Measurements from ENCODE around the gene KPNB1. TPM values are rescaled to one million over a fixed set of nuclear protein-coding genes. Genes with fewer than 3 reads are reported as not detected.

KPNB1 gene
- polyA plus RNA-seq, 1 donor from 2014 or later = 28.4 TPM

DNA sequence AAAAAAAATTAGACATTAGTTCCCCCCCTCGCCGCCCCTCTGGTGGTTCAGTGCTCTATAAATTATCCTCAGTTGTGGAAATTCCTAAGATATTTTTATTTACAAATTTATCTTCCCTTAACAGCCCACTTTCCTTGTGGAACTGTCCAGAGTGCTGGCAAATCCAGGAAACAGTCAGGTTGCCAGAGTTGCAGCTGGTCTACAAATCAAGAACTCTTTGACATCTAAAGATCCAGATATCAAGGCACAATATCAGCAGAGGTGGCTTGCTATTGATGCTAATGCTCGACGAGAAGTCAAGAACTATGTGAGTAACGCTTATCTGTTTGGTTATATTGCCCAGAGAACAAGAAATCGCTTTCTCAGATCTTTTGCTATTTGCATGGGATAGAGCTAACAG is 2.9 kb downstream of the KPNB1 start:
- Mint-ChIP-seq H3K36me3 (no peaks in the 10 kb centered on the region), H3K27me3 (no peaks in the 10 kb centered on the region), H3K4me1 (peaks cover 34 to 46% (median 46%) of the 10 kb centered on the region in 3 donors), H3K9me3 (no peaks in the 10 kb centered on the region), H3K27ac (peak overlapping the region in 1 of 3 donors; percentile 83), H3K4me3 (peak overlapping the region in 3 of 4 donors; percentile 28 to 96 (median 66))

DNA sequence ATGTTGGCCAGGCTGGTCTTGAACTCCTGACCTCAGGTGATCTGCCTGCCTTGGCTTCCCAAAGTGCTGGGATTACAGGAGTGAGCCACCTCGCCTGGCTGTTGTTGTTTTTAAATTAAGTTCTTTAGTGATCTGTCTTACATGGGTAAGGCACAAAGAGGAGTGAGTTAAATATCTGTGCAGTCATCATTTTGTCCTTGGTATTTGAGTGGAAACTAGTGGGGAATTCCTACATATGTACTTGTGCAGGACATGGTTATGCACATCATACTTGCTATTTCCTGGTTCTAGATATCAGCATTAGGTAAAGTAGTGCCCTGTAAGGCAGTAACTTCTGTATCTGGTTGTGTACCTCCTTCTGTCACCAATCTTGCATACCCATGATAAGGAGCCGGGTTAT is 3.7 kb downstream of the KPNB1 start:
- no peaks in the 10 kb centered on the region for H3K27me3 Mint-ChIP-seq
- H3K4me3 Mint-ChIP-seq = peak overlapping the region in 1 of 4 donors; percentile 61
- H3K4me1 Mint-ChIP-seq = peaks cover 37 to 49% (median 48%) of the 10 kb centered on the region in 3 donors
- H3K9me3 Mint-ChIP-seq = no peaks in the 10 kb centered on the region
- no peak overlapping the region for H3K27ac Mint-ChIP-seq
- no peaks in the 10 kb centered on the region for H3K36me3 Mint-ChIP-seq

DNA sequence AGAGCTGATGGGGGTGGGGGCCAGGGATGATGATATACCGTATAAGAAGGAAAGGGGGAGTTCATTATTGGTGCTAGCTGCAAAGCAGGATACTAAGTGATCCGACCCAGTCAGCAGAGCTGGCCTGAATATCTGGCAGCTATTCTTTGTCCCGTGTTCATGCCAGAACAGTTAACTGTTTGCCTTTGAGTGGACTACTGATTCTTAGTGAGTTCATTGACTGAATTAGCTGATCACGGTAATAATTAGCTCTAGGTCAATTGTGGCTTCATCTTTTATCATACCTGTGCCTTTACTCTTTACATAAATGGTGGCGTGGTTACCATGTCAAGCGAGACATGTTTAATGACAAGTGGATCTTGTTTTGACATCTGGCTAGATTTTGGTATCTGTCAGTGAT is 5.3 kb downstream of the KPNB1 start:
- peak overlapping the region in 1 of 4 donors; percentile 22 for H3K4me3 Mint-ChIP-seq
- H3K27ac Mint-ChIP-seq = peak overlapping the region; percentile 31 to 47 (median 35)
- no peaks in the 10 kb centered on the region for H3K9me3 Mint-ChIP-seq
- H3K4me1 Mint-ChIP-seq = peaks cover 39 to 49% (median 45%) of the 10 kb centered on the region in 3 donors
- no peaks in the 10 kb centered on the region for H3K36me3 Mint-ChIP-seq
- H3K27me3 Mint-ChIP-seq = no peaks in the 10 kb centered on the region

DNA sequence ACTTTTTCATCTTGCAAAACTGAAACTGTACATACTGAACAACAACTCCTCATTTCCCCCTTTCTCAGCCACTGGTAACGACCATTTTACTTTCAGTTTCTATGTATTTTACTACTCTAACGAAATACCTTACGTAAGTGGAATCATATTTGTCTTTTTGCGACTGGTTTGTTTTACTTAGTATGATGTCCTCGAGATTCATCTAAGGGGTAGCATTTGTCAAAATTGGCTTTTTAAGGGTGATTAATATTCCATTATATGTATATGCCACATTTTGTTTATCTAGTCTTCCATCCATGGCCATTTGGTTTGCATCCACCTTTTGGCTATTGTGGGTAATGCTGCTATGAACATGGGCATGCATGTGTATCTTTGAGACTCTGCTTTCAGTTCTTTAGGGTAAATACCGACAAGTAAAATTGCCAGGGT is 10.4 kb downstream of the KPNB1 start:
- Mint-ChIP-seq H3K4me1 (peaks cover 27 to 37% (median 31%) of the 10 kb centered on the region in 3 donors), H3K4me3 (peak overlapping the region; percentile 70 to 79 (median 72)), H3K27ac (peak overlapping the region; percentile 23 to 95 (median 75)), H3K36me3 (no peaks in the 10 kb centered on the region), H3K27me3 (no peaks in the 10 kb centered on the region), H3K9me3 (no peaks in the 10 kb centered on the region)

DNA sequence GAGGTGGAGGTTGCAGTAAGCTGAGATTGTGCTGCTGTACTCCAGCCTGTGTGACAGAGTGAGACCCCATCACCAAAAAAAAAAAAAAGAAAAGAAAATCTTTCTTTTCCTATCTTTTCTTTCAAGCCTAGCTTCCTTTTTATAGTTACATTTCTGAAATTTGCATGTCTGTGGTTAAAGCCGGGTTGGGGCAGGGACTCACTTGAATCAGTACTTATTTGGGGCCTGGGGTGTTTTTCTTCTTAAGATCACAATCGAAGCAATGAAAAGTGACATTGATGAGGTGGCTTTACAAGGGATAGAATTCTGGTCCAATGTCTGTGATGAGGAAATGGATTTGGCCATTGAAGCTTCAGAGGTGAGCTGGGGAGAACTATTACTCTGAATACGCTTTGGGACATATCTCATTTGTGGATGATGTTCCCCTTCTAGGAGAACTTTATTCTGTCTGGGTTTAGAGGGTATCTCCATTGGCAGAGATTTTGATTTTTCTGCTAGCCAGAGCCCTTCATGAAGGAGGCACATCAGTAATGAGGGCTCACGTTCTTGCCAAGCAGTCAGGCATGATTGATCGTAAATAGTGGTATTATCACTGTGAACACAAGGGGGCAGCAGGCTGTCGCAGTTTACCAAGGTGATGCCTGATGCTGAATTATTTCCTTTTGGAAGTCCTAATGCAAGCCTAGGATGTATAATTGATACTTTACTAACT is 14.3 kb downstream of the KPNB1 start:
- peak overlapping the region; percentile 62 to 83 (median 71) for H3K4me3 Mint-ChIP-seq
- H3K4me1 Mint-ChIP-seq = peaks cover 13 to 21% (median 18%) of the 10 kb centered on the region in 3 donors
- peaks cover 6% of the 10 kb centered on the region for H3K36me3 Mint-ChIP-seq
- H3K27me3 Mint-ChIP-seq = no peaks in the 10 kb centered on the region
- peak overlapping the region; percentile 14 to 94 (median 80) for H3K27ac Mint-ChIP-seq
- no peaks in the 10 kb centered on the region for H3K9me3 Mint-ChIP-seq

DNA sequence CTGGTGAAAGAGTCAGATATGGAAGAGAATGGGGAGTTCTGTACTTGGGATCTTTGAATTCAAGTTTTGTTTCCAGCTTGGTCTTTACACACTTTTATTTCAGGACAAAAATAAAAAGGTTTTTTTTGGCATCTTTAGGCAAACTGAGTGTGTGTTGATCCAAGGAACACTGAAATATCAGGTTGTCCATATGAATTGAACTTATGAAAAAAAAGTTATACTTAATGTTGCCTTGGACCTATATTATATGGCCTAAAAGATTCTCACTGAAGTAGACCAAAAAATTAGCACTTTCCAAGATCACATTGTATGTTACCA is 14.9 kb downstream of the KPNB1 start:
- Mint-ChIP-seq H3K36me3 (peaks cover 6% of the 10 kb centered on the region), H3K4me1 (peaks cover 11 to 23% (median 18%) of the 10 kb centered on the region in 3 donors), H3K27ac (peak overlapping the region; percentile 14 to 94 (median 80)), H3K4me3 (peak overlapping the region in 3 of 4 donors; percentile 65 to 83 (median 77)), H3K27me3 (no peaks in the 10 kb centered on the region), H3K9me3 (no peaks in the 10 kb centered on the region)

DNA sequence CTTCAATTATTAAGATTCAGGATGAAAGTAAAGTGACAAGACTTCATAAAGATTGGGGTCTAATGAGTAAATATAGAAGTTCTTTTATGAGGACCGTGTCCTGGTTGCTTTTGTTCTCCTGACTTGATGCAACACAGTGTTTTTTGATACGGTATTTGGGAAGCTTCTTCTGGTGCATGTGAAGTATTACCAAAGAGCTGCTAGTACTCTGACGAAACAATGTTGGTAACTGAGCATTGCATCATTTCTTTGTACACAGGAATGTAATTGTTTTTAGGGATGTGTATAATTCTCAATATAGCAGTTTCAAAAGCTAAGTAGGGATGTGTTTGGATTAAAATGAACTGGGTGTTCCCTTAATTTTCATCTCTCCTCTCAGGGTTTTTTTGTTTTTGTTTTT is 15.9 kb downstream of the KPNB1 start:
- H3K9me3 Mint-ChIP-seq = no peaks in the 10 kb centered on the region
- H3K27me3 Mint-ChIP-seq = no peaks in the 10 kb centered on the region
- H3K27ac Mint-ChIP-seq = no peak overlapping the region
- H3K4me1 Mint-ChIP-seq = peaks cover 11 to 23% (median 16%) of the 10 kb centered on the region in 3 donors
- H3K36me3 Mint-ChIP-seq = peaks cover 6% of the 10 kb centered on the region
- peak overlapping the region in 1 of 4 donors; percentile 32 for H3K4me3 Mint-ChIP-seq

DNA sequence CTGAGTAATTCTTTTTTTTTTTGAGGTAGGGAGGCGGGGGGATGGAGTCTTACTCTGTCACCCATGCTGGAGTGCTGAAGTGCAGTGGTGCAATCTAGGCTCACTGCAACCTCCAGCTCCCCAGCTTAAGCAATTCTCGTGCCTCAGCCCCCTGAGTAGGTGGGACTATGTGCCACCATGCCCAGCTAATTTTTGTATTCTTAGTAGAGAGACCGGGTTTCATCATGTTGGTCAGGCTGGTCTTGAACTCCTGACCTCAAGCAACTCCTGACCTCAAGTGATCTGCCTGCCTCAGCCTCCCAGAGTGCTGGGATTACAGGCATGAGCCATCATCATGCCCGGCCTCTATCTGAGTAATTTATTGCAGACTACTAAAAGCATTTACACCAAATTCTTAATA is 19.4 kb downstream of the KPNB1 start:
- Mint-ChIP-seq H3K4me1 (peaks cover 9 to 13% (median 12%) of the 10 kb centered on the region in 3 donors), H3K27me3 (no peaks in the 10 kb centered on the region), H3K27ac (no peak overlapping the region), H3K4me3 (no peak overlapping the region), H3K36me3 (peaks cover 12% of the 10 kb centered on the region), H3K9me3 (no peaks in the 10 kb centered on the region)

DNA sequence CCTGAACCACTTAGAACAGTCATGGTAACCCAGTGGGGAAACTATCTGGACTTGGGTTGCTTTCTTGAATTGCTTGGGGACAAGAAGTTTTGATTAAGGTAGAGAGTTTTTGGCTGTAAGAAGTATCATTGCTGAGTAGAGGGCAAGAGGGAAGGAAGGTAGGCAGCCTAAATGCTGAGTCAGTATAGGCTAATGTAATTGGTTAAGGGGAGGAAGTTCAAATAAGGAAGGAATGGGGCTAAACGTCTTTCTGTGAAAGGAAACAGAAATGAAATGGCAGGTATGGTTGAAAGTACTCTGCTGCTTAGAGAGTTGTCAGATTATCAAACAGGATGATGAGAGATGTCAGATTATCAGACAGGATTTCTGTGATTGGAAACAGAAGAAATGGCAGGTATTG is 20.3 kb downstream of the KPNB1 start:
- peak overlapping the region in 1 of 3 donors; percentile 25 for H3K27ac Mint-ChIP-seq
- no peaks in the 10 kb centered on the region for H3K27me3 Mint-ChIP-seq
- peaks cover 12% of the 10 kb centered on the region for H3K36me3 Mint-ChIP-seq
- H3K4me1 Mint-ChIP-seq = peaks cover 6 to 9% (median 6%) of the 10 kb centered on the region in 3 donors
- no peak overlapping the region for H3K4me3 Mint-ChIP-seq
- no peaks in the 10 kb centered on the region for H3K9me3 Mint-ChIP-seq

DNA sequence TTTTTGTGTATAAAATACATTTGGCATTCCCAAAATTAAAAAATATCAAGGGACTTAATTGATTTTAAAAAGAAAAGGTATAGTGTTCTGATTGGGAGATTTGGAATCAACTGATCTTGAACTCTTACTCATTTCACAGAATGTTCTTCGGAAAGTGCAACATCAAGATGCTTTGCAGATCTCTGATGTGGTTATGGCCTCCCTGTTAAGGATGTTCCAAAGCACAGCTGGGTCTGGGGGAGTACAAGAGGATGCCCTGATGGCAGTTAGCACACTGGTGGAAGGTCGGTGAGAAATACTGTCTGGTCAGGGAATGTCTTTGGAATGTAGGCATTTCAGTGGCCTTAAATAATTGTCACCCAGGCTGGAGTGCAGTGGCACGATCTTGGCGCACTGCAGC is 24.8 kb downstream of the KPNB1 start:
- Mint-ChIP-seq H3K27me3 (no peaks in the 10 kb centered on the region), H3K27ac (no peak overlapping the region), H3K4me3 (no peak overlapping the region), H3K9me3 (no peaks in the 10 kb centered on the region), H3K36me3 (peaks cover 12% of the 10 kb centered on the region), H3K4me1 (peaks cover 6 to 10% (median 6%) of the 10 kb centered on the region in 3 donors)

DNA sequence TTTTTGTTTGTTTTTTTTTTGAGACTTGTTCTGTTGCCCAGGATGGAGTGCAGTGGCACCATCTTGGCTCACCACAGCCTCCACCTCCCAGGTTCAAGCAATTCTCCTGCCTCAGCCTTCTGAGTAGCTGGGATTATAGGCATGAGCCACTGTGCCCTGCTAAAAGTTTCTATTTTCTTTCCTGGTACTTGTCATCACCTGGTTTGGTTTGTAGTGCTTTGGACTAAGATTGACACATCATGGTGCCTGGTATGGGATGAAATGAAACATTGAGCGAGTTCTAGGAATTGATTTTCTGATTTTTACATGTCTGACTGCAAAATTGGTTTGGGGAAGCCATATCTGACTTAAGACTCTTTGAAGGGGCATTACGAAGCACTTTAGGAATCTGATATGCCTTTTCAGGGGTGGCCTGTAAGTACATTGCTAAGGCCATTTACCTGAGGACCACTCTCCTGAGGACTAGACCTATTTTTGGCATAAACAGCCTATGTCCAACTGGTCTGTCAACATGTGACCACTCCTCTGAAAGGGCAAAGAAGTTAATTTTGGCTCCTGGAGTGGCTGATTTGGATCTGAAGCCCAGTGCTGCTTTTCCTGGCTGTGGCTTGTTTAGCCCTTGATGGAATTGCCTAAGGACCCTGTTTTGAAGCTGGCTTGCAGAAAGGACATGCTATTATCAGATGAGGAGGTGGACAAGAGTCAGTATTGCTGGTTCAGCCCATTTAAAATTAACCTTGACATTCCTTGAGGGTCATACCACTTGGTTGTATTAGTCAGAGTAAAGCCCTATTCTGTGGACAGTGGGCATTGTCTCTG is 25.9 kb downstream of the KPNB1 start:
- Mint-ChIP-seq H3K9me3 (no peaks in the 10 kb centered on the region), H3K4me3 (no peak overlapping the region), H3K27me3 (no peaks in the 10 kb centered on the region), H3K4me1 (peaks cover 0 to 4% (median 0%) of the 10 kb centered on the region in 3 donors), H3K27ac (peak overlapping the region in 1 of 3 donors; percentile 48), H3K36me3 (peaks cover 12% of the 10 kb centered on the region)

DNA sequence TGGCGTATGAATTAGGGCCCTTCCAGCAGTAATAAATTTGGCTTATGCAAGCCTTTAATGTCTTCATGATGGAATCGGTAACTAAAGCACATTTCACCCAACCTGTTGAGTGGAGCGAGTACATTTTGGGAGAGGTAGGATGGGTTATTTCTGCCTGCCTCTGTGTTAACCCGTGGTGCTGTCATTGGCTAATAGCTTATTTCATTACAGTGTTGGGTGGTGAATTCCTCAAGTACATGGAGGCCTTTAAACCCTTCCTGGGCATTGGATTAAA is 26.4 kb downstream of the KPNB1 start:
- Mint-ChIP-seq H3K36me3 (peaks cover 12% of the 10 kb centered on the region), H3K9me3 (no peaks in the 10 kb centered on the region), H3K27ac (peak overlapping the region in 1 of 3 donors; percentile 48), H3K4me1 (peaks cover 0 to 4% (median 0%) of the 10 kb centered on the region in 3 donors), H3K27me3 (no peaks in the 10 kb centered on the region), H3K4me3 (no peak overlapping the region)

DNA sequence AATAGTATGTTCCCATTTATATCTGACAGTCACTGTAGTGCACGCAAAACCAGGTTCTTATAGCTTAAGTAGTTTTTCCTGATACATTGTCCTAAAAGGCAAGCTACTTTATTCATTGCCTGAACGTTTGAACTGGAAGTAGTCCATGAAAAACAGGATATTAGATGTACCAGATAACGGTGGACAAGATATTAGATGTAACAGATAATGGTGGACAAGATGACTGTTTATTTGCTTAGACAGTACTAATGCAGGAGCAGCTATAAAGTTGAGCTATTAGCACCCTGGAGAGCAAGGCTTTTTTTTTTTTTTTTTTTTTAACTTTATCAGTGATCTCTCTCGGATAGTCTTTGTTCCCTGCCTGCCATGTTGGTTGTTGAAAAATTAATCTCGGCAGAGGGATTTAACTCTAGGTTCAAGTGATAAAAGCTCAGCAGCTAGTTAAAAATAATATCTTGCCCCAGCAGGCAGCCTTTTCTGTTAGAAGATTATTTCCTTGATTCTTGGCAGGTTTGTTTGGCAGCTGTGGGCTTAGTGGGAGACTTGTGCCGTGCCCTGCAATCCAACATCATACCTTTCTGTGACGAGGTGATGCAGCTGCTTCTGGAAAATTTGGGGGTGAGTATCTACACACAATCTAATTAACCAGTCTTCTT is 26.9 kb downstream of the KPNB1 start:
- H3K4me3 Mint-ChIP-seq = no peak overlapping the region
- H3K4me1 Mint-ChIP-seq = peaks cover 0 to 4% (median 0%) of the 10 kb centered on the region in 3 donors
- peaks cover 12% of the 10 kb centered on the region for H3K36me3 Mint-ChIP-seq
- H3K27ac Mint-ChIP-seq = no peak overlapping the region
- no peaks in the 10 kb centered on the region for H3K9me3 Mint-ChIP-seq
- H3K27me3 Mint-ChIP-seq = no peaks in the 10 kb centered on the region

DNA sequence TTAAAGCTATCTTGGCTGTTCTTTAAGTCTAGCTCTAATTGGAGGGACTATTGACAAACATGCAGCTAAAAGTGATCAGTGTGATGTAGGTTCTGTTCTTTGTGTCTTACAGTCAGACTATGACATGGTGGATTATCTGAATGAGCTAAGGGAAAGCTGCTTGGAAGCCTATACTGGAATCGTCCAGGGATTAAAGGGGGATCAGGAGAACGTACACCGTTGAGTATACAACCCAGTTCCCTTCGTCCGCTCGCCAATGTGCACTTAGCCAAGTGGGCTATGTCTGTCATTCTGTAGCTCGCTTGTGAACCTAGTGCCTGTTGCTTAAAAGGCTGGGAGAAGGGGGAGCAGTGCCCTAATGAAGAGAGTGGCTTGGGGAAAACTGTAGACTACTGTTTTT is 28.5 kb downstream of the KPNB1 start:
- peaks cover 0 to 4% (median 0%) of the 10 kb centered on the region in 3 donors for H3K4me1 Mint-ChIP-seq
- peaks cover 16% of the 10 kb centered on the region for H3K36me3 Mint-ChIP-seq
- H3K27me3 Mint-ChIP-seq = no peaks in the 10 kb centered on the region
- no peaks in the 10 kb centered on the region for H3K9me3 Mint-ChIP-seq
- no peak overlapping the region for H3K4me3 Mint-ChIP-seq
- H3K27ac Mint-ChIP-seq = no peak overlapping the region

DNA sequence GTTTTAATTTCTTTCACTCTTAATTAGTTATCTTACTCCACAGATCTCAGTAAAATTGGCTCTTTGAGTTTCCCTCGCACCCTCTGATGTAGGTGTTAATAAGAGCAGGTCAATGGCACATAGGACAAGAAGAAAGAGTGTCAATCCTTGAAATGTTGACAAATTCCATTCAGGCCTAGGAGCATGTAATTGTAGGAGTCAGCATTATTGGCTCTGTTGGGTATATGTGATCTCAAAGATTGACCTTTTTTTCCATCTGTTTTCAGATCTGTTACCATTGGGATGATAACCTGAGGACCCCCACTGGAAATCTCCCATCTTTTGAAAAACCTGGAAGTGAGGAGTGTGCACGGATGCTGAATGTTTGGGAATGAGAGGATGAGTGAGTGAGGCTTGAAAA is 32.4 kb downstream of the KPNB1 start:
- Mint-ChIP-seq H3K27me3 (no peaks in the 10 kb centered on the region), H3K4me1 (peaks cover 0 to 5% (median 3%) of the 10 kb centered on the region in 3 donors), H3K9me3 (no peaks in the 10 kb centered on the region), H3K4me3 (no peak overlapping the region), H3K36me3 (peaks cover 12% of the 10 kb centered on the region), H3K27ac (peak overlapping the region in 2 of 3 donors; percentile 46 to 88)

Measured in IgD-negative memory B cell (primary cell).